GM21717 (cell line): Measurements from ENCODE around the gene NBPF1.
"Not testable (repeated sequence)": the region's sequence is repeated elsewhere in the genome, so short reads cannot be mapped to it uniquely, and the experiment has no call there.

ENCODE experiments used
- ATAC-seq: cut with Tn5 transposase; IDR thresholded peaks from one replicate; pipeline ENCODE4 v1.9.1; 2021; ENCODE audit warnings: mild to moderate bottlenecking, moderate library complexity; ENCODE audit not compliant: unreplicated experiment

Gene NBPF1

GRCh38 chr1:16613185-16614147 is at the start of gene NBPF1:
NBPF1 (minus strand) TSS chr1:16613564.
- ATAC-seq, result peak; percentile 84

DNA sequence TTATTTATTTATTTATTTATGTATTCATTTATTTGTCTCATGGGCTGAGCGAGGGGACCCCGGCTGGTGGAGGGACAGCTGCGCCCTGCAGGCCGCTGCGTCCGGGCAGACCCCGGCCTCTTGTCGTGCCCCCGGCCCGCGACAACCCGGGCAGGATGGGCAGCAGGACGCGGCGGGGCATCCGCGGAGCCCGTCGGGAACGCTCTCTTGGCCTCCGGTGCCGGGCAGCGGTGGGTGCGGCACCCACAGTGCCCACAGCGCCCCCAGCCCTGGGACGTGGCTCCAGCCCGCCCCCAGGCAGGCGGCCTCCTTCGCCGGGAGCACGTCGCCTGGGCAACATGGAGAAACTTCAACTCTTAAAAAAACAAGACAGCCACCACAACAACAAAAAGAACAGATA is 44.9 kb upstream of the NBPF1 start:
- not testable (repeated sequence) for ATAC-seq

GRCh38 chr1:16656981-16657683 is 43.8 kb upstream of the NBPF1 start:
- ATAC-seq, result not testable (repeated sequence)

DNA sequence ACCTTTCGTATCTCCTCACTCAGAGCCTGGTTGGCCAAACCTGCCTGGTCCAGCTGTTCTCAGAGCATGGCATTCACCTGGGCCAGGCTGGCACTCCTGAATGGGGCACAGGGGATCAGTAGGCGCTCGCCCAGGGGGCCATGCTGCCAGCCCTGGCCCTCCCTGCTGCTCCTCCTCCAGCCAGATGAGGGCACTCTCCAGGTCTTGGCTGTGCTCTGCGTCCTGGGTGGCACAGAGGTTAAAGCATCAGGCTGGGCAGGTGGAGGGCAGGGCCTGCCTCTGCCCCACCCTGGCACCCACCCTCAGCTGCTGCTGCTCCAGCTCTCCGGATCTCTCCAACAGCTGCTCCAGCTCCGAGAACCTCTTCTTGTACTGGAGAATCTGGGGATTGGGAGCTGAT is 43.2 kb upstream of the NBPF1 start:
- ATAC-seq, result not testable (repeated sequence)

DNA sequence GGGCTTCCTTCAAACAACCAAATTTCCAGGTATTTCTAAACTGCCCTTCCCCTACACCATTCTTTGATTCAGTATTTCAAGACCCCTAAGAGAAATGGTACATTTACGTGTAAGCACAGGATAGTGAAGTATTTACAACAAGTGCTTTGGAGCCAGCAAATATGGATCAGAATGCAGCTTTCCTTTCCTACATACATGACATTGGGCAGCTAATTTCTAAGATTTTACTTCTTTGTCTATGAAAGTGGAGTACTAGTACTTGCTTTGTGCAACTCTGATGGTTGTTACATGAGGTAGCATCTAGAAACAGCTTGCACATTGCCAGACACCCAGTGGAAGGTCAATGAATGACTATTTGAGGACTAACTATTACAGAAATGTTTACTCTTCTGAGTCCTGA is 38.2 kb upstream of the NBPF1 start:
- ATAC-seq, result not testable (repeated sequence)

GRCh38 chr1:16649960-16650359 is 36.6 kb upstream of the NBPF1 start:
- ATAC-seq, result not testable (repeated sequence)

DNA sequence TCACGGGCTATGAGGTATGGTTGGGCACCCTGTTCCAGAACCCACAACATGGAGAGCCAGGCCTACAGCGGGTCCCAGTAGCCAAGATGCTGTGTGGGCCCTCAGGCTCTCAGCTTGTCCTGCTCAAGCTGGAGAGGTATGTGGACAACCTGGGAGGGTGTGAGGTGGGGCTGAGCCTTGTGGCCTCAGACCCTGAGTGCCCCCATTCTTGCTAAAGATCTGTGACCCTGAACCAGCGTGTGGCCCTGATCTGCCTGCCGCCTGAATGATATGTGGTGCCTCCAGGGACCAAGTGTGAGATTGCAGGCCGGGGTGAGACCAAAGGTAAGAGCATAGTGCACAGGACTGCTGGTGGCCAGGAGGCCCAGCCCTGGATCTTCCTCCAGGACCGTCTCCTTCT is 36.0 kb upstream of the NBPF1 start:
- ATAC-seq, result not testable (repeated sequence)

DNA sequence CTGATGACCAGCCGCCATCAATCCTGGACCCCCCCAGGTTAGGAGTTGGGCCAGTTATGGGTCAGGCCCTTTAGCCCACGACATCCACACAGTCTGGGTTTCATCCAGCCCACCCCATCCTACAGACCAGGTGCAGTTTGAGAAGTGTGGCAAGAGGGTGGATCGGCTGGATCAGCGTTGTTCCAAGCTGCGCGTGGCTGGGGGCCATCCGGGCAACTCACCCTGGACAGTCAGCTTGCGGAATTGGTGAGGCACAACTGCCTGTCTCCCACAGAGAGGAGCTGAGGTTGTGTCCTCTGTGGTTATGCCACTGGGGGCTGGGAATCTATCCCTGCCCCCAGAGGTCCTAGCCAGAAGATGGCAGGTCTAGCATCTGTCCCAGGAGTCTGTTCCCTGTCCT is 35.4 kb upstream of the NBPF1 start:
- not testable (repeated sequence) for ATAC-seq

DNA sequence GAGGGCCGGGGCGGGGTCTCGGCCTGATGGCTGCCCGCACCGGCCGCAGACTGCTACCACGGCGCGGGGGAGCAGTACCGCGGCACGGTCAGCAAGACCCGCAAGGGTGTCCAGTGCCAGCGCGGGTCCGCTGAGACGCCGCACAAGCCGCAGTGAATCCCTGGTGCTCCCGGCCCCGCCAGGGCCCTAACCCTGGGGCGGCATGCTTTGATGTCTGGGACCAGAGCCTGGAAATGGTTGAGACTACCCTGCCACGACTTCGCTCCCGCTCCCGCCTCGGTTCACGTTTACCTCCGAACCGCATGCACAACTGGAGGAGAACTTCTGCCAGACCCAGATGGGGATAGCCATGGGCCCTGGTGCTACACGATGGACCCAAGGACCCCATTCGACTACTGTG is 34.9 kb upstream of the NBPF1 start:
- ATAC-seq, result not testable (repeated sequence)

GRCh38 chr1:16647179-16648176 is 34.1 kb upstream of the NBPF1 start:
- ATAC-seq, result not testable (repeated sequence)

DNA sequence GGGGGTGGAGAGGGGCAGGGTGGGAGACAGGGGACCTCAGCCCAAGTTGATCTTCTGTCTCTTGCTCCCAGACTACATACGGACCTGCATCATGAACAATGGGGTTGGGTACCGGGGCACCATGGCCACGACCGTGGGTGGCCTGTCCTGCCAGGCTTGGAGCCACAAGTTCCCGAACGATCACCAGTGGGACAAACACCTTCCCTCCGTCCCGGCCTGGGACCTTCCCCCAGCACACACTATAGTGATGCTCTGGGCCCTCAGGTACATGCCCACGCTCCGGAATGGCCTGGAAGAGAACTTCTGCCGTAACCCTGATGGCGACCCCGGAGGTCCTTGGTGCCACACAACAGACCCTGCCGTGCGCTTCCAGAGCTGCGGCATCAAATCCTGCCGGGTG is 33.4 kb upstream of the NBPF1 start:
- not testable (repeated sequence) for ATAC-seq

GRCh38 chr1:16646061-16646664 is 32.8 kb upstream of the NBPF1 start:
- ATAC-seq, result not testable (repeated sequence)

DNA sequence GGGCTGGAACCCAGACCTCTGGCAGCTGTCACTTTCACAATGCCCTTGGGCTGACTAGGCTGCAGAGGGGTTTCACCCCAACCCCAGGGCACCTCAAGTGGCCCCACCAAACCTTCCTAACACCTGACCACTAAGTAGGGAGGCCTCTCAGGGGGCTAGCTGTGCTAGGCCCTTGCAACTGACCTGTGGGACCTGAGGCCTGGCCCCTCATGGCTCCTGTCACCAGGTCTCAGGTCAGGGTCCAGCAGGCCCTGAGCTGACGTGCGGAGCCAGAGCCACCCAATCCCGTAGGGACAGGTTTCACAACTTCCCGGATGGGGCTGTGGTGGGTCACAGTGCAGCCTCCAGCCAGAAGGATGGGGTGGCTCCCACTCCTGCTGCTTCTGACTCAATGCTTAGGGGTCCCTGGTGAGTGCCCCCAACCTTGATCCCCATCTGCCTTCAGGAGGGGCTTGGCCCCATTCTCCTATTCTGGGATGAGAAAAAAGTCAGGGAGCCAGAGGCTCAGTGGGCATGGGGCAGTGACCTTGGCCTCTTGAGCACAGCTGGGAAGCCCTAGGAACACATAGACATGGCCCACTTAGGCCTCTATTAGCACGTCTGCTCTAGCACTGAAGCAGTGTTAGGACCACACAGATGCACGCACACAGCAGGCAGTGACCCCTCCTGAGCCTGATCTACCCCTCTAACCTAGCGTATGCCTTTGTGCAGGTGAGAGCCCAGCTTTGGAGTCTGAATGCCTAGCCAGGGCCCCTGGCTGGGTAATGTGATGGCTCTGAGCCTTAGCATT is 32.1 kb upstream of the NBPF1 start:
- peak; percentile 2 for ATAC-seq

DNA sequence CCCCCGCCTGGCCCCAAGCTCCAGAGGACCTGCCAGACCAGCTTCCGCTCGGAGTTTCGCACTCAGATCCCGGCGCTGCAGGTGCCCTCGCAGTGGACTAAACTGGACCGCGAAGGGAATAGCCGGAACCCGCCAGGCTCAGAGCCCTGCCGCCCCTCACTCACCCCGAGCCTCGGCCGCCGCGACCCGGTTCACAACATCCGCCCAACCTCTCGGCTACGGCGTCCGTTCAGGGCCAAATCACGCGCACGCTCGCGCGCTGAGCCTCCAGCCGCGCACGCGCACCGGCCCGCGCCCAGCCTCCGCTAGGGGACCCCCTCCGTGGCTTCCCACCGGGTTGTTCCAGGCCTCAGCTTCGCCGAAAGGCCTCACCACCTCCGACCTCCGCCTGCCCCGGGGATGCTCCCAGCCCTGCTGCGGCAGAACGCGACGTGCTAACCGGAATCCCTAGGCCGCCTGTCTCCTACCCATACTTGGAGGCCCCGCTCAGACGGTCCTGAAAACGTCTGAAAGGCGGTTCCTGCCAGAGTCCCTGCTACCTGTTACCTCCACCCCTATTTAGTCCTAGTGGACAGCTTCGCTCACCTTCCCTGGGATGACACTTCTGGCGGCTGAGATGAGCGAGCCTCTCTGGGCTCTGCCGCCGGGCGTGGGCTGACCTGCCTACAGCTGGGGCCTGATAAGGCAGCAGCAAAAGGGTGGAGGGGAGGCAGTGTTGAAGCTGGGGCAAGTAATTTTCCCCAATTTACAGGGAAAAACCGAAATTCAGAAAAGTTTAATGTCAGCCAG is 31.3 kb upstream of the NBPF1 start:
- ATAC-seq, result peak; percentile 59

DNA sequence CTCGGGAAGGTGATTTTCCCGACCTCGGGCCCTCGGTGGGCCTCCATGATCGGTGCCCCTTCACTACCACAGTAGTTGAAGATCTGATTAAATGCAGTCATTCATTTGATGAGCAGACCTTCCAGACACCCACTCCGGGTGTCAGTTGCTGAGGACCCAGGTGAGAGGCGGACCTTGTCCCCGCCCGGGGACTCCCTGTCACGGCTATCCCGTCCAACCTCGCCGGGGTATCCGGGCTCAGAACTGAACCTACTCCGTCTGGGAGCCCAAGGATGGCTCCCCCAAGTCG is 30.8 kb upstream of the NBPF1 start:
- ATAC-seq, result no peak

DNA sequence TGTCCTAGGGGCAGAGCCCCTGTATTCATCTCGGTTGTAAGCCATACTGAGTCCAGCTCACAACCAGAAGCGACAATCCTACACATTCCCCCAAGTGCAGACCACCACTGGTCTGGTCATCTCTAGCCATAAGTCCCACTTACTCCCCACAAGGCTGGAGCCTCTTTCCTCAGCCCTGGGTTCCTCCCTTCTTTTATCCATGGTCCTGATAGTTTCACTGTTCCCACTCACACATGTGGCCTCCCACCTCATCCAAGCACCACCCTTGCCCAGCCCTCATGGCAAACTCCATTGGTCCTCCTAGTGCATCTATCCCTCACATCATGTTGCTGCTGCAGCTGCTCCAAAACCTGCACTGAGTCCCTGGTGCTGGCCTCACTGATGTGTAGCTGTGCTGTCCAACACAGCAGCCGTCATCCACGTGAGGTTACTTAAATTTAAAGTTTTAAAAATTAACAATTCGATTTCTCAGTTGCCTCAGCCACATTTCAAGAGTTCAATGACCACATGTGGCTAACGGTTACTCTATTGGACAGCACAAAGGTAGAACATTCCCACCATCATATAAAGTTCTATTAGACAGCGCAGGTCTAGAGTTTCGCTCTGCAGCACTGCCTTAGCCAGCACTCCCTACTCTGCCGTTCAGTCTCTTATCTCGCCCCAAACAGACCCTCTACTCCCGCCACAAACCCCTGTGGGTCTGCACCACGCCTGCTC is 30.3 kb upstream of the NBPF1 start:
- not testable (repeated sequence) for ATAC-seq

- not testable (repeated sequence) for ATAC-seq
These were observed 29.6 kb upstream of the NBPF1 start for GRCh38 chr1:16643001-16643411.
